Stimulated activated CD4-positive, alpha-beta T cell treated with anti-CD3 and anti-CD28 coated beads, Interleukin-4, amount 100 ng/mL, for 1 hour (primary cell): ENCODE data around the gene DCAKD.

Experiments
- DNase-seq: peaks from one replicate; pipeline ENCODE4 v3.0.0-alpha.2; 2020

Gene DCAKD

DNA sequence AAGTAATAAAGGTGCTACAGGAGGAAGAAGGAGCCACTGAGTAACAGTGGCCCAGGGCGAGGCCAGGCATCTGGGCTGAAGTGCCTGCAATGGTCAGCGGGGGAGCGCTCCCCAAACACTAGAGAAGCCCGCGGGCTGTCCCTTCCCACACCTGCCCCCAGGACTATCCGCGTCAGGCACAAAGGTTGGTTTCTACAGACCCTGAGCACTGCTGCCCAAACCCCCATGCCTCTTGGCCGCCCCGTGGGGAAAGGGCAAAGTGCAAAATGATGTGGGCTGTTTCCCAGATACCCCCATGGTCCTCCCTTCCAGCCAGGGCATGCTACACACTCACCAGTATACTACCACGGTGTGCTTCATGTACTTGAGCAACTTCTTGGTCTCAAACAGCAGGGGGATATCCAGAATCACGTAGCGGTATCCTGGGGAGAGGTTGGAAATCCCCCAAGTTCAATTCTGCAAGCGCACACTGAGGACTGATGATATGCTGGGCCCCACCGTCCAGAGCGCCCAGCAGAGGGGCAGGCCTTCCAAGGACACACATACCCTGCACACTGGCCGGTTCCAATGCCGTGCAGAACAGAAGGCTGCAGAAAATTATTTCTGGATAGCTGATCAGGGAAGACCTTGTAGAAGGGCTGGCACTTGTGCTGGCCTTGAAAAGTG lies 21.5 kb downstream of the DCAKD start:
- no peak for DNase-seq

DNA sequence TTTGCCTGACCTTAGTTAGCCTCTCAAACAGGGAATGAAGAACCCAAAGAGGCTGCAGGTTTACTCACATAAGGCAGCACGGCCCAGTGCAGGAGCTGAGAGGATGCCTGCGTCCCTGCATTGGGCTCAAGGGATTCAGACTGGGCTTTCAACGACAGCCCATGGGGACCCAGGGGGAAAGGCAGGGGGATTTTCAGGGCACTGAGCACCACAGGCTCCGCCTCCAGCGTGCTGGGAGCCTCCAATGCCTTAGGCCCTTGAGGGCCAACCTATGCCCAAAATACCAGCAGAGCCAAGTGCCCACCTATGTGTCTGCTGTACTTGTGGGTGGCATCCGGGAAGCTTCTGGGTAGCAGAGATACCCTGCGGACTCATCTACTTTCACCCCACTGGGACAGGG lies 22.3 kb downstream of the DCAKD start:
- DNase-seq, result no peak

DNA sequence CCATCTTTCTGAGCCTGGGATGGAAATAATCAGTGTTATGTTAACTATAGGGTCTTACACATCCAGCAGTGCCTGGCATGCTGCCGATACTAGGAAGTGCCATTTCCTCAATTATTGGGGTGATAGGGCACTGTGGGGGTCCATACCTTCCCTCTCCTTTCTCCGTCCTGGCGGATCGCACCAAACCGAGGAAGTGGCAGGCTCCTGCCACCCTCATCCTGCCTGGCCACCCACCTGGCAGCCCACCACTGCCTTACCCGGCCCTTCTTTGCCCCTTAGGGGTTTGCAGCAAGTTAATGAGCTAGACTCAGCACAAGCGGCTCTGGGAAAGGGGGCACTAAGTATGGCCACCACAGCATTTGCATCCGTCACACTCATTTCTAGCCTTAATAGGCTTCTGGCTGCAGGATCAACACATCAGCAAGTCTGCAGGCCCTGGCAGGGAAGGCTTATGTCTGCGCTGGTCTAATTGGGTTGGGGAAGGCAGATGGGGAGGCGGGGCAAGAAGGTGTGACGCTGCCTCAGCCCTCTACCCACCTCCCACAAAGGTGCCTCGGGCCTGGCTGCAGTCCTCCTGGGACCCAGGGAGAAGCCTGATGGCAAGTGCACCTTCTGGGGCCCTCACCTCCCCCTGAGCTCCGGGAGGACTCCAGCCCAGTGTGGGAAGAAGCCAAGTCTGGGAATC lies 28.6 kb downstream of the DCAKD start:
- DNase-seq, result no peak

DNA sequence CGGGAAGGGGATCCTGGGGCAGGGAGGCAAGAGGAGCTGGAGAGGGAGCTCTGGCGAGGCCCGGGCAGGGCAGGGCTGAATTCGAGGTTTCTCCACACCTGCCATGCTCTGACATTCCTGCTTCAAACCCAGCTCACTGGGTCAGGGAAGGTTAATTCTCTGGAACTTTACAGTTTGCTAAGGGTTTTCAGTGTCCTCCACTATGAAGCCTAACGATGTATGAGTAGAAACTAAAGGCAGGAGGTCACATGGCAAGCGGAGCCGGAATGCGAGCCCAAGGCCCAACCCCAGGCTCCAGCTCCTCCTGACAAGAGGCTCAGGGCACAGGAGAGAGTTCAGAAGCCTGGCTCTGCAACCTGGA lies 29.2 kb downstream of the DCAKD start:
- DNase-seq, result no peak

DNA sequence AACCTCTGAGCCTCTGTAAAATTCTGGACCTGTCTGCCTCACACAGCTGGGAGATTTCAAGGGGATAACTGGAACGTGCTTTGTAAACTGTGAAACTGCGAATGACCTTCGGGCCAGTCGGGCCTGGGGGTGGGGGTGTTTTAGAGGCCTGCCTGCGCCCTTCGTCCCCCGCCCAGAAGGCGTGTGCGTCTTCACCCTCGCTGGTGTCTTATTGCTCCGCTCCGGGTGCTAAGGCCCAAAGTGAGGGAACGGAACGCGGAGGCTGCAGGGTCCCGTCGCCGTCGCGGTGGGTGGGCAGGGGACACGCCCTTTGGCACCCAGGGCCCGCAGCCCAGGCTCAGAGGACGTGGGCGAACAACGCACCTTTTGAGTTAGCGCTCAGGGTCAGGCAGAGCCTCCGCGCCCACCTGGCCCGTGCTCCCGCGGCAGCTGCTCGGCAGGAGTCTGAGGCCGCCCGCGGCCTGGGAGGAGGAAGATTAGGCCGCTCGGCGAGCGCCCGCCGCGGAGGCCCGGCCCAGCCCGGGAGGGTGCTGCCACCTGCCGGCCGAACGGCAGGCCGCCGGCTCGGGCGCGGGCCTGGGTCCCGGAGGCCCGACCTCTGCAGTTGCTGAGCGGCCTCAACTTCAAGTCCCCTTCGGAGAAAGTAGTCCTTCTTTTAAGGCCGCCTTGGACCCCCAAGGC lies 29.7 kb downstream of the DCAKD start:
- peak; percentile 71 for DNase-seq

DNA sequence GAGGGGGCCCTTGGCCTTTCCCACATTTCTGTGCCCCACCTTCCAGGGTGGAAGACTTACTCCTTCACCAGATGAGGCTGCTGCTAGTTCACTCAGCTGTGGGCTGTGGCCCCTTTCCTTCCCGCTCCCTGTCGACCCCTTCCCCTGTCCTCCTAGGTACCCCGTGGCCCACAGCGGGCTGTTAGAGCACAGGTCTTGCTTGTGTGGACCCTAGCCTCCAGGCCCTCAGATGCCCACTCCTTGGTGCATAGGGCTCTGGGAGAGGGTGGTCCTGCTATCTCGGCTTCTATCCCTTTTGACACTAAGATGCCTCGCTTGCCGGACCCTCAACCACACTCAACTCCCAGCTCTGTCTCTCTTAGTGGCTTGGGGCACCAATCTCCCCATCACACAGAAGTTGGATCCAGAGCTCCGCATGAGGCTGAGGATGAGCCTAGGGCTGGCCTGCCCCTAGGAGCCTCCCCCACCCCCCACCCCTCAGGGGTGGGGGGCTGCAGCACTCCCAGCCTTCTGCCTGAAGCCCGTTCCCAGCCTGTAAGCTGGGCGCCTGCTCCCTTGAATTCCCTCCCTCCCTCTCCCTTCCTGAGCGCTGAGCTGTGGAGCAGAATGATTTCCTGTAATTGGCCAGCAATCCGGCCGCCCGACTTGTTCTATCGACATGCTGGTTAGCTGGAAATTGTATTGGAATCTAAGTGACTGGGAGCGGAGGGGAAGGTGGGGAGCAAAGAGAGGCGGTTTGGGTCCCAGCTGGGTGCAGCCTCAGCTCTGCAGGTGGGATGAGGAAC lies 30.9 kb downstream of the DCAKD start:
- no peak for DNase-seq

DNA sequence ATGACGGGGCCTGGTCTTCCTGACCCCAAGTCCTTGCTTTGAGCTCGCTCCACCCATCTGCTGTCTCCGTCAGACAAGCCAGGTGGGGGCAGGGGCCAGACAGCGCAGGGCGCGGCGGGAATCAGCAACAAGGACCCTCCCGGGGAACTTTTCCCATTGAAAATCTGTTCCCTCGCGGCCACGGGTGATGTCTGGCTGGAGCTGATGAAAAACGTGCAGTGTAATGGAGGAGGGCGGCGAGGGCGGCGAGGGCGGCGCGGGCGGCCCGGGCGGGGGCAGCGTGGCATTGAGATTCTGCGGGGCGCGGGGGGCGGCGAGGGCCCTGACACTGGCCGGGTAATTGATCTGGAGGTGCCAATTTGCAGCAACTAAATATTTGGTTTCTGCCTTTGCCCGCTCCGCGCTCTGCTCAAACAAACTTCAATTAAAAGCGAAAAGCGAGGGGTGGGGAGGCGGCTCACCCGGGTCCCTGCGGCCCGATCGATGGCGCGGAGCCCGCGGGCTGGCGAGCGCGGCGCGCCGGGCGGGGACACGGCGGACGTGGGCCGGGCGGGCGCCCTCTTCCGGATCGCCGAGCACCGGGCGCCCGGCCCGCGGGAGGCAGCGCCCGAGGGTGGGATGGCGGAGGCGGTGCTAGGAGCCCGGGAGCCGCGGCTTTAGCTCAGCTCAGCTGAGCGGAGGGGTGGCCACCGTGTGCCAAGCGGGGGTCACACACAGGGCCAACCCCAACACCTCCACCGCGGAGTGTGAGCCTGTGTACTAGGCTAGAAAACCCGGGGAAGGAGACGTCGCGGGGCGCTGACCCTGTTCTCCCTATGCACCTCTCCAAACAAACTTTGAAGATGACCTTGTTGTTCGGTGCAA lies 32.4 kb downstream of the DCAKD start:
- peak; percentile 40 for DNase-seq

DNA sequence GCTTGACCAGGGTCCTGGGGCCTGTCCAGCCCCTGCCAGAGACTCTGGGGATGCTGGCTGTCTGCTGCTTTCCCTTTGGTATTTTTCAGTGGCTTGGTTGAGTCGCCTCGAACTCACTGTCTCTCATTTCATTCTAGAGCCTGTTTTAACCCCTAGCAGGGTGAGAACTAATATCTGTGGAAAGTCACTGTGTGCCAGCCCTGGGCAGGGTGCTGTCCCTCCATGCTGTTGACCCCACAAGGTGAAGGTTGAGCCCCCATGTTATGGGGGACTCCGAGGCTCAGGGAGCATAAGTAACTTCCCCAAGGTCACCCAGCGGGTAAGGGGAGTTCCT lies 33.0 kb downstream of the DCAKD start:
- DNase-seq, result no peak

DNA sequence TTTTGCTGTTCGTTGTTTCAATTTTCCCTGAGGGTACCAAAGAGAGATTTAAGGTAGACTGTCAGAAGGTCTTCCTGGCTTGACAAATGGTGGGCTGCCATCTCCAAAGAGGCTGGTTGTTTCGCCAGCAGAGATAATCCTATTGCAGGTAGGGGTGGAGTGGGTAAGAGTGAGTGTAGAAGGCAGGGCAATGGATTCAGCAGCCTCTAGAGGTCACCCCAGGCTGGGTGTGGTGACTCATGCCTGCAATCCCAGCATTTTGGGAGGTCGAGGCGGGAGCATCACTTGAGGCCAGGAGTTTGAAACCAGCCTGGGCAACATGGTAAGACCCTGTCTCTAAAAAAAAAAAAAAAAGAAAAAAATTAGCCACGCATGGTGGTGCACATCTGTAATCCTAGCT lies 34.6 kb downstream of the DCAKD start:
- DNase-seq, result no peak

DNA sequence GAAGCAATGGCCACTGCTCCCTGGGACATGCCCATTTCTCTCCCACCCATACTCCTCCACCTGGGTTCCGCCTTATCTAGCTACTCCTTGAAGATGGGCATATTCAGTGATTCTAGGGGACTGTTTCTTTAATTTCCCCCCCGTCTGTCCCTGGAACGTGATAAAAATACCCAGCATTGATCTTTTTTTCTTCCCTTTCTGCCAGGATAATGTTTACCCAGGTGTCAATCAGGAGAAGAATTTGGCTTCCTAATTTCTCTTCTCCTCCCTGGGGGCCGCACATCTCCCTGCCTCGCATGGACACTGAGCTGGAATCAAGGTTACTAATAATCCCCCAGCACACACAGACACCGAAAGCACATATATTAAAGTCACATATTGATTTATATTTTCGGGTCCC lies 35.2 kb downstream of the DCAKD start:
- DNase-seq, result no peak

DNA sequence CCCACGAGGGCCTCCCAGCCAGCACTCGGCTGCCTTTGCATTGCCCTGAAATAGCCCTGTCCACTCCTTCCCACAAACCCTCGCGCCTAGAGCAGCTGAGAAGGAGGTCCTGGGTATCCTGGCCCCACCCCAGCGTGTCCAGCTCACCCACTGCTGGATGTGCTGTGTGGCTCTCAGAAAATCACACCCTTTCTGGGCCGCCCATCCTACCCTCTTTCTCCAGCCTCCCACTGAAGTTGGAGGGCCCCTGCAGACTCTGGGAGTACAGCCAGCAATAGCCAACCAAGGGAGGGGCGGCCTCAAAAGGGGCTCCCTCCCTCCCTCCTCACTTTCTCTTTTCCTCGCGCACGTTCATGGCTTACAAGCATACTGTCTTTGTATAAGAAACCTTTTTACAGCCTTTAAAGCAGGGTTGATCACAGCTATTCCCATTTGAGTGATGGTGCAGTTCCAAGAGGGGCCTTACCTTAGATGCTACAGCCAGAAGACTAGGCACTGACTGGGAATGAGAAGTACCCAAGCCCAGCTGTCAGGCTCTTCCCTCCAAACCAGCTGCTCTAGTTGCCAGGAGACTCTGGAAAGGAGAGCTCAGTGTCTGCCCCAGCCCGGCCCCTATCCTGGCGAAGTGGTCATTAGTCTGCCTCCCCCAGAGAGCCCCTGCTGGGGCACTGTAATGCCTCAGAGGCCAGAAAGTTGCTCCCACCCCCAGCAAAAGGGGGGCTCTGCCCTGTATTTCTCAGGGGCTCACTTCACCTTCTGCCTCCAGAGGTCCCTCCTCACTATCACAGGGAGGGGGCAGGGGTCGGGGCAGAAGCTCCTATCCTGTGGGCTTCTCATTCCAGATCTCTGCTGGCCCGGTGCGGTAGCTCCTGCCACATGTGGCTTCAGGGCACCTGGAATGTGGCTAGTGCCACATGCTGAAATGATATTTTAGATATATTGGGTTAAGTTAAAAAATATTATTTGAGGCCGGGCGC lies 38.1 kb downstream of the DCAKD start:
- no peak for DNase-seq

DNA sequence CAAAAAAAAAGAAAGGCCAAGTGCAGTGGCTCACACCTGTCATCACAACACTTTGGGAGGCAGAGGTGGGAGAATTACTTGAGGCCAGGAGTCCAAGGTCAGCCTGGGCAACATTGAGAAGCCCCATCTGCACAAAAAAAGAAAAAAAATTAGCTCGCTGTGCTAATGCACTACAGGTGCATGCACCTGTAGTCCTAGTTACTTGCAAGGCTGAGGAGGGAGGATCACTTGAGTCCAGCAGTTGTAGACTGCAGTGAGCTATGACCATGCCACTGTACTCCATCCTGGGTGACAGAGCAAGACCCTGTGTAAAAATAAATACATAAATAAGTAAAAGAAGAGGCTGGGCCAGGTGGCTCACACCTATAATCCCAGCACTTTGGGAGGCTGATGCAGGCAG lies 39.7 kb downstream of the DCAKD start:
- DNase-seq, result no peak

DNA sequence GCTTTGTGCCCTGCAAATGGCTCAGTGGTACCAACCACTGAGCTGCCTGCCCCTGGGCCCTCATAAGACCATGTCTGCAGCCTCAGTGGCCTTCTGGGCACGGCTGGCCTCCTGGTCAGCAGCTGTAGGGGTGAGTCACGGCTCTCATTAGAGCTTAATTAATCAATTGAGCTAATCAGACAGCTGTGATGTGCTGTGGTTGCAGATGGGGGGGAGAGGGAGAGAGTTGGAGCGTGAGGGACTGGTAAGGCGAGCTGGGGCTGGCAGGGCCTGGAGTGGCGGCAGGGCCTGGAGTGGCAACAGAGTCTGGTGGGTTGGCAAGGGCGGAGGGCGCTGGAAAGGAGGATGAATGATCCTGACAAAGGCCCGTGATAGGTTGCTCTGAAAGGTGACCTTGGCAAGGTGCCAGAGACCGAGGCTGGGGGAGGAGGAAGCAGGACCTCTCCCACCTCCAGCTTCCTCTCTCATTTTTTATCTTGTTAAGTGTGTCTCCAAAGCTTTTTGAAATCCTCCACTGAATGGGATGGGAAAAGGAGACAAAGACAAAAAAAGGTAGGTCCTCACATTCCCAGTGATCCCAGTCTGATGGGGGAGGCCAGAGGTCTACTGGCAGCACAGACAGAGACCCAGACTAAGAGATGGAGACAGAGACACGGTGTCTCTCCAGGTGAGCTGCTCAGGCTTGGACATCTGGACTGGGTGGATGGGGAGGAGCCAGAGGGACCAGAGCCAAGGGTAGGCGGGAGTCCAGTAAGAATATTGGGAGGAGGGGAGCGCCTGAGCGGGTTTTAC lies 41.6 kb downstream of the DCAKD start:
- DNase-seq, result no peak

DNA sequence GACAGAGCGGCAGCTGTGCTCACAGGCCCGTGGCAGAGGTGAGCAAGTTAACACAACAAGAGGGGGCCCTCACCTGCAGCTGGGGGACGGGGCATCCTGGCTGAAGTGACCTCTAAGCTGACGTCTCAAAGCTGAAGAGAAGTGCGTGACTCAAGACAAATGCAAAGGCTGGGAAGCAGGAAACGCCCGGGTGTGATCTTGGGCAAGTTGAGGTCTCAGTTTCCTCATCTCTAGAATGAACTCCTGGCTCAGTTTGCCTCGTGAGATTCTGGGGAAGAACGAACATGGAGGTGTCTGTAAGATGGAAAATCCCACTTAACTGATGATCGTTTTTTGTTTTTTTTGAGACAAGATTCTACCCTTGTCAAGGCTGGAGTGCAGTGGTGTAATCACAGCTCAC lies 43.2 kb downstream of the DCAKD start:
- no peak for DNase-seq

DNA sequence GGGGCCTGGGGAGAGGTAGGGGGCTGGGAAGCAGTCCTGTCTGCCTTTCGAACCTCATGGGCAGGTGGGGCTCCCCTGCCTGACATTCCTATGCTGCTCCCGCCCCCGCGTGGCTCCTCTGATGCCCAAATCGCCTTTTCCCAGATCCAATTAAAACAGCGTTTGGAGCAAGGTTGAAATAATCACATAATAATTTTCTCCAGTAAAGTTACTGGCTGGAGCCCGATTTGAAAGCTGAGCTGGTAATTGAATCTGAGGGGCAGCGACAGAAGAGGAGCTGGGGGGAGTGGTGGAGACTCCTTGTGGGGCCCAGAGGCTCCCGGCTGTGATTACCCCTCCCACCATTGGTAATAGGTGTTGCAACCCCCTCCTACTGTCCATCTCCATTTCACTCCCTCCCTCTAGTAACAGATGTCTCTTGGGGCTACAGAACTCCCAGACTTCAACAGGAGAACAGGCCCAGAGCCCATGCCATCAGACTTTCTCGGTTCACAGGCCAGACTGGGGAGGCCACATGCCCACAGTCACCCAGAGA lies 44.4 kb downstream of the DCAKD start:
- DNase-seq, result no peak

DNA sequence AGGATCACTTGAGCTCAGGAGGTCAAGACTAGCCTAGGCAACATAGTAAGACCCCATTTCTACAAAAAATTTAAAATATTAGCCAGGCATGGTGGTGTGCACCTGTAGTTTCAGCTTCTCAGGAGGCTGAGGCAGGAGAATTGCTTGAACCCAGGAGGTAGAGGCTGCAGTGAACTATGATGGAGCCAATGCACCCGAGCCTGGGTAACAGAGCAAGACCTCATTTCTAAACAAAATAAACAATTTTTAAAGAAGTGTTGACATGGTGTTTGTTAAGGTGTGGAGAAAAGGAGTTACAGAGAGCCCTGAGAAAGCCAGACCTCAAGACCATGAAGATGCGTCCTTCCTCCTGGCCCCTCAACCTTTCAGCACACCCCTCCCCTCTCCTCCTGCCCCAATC lies 45.7 kb downstream of the DCAKD start:
- no peak for DNase-seq

DNA sequence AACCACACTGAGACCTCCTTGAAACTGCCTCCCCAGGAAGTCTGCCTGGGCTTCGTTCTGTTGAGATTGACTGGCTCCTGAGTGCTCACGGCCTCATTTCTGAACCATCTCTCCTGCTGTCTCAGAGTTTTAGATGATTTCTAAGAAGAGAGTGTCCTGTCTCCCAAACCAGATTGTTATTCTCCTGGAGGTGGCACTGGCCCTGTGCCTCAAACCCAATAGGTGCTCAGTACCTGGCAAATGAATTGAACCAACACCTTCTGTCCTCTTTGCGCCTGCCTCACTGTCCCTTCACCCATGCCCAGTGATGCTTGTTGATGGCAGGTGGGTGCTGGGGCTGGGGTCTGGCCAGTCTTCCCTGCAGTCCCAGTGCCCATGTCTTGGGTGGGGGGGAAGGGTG lies 47.0 kb downstream of the DCAKD start:
- no peak for DNase-seq

DNA sequence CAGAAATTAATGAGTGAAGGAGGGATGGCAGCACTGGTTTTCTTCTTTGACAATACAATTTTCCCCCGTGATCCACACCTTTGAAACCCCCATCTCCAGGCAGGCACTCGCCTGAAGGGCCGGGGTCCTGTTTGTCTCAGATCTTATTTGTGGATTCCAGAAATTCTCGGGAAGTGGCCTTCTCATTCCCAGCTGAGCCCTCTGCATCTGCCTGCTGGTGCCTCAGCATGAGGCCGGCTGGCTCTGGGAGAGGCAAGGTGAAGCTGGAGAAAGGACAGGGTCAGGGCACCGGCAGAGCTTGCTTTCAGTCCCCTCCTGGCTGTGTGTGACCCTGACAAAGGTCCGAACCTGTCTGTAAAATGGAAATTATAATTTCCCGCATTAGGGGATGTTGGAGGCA lies 47.6 kb downstream of the DCAKD start:
- DNase-seq, result no peak

DNA sequence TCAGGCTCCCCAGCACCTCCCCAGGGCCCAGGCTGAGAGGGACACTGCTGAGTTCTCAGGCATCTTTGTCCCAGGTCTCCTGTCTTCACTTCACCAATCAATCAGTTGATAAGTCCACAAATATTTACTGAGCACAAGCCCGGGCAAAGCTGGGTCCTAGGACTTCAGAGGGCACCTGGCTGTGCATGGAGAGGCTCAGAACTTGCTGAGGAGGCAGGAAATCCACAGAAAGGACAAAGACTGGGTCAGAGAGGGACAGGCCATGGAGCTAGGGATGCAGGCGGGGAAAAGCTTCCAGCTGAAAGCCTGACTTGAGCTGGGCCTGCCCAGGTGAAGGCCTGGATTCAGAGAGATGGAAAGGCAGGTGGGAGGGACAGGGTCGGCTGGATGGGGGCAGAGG lies 50.1 kb downstream of the DCAKD start:
- DNase-seq, result no peak

DNA sequence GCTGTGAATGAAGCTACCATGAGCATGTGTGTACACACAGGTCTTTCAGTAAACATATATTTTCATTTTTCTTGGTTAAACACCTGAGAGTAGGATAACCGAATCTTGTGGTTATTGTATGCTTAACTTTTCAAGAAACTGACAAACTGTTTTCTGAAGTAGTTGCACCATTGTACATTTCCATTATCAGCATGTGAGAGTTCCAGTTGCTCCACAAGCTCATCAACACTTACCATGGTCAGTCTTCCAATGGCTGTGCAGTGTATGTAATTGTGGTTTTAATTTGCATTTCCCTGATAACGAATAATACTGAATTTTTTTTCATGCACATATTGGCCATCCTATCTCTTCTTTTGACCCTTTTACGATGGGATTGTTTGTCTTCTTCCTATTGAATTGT lies 52.0 kb downstream of the DCAKD start:
- DNase-seq, result no peak

DNA sequence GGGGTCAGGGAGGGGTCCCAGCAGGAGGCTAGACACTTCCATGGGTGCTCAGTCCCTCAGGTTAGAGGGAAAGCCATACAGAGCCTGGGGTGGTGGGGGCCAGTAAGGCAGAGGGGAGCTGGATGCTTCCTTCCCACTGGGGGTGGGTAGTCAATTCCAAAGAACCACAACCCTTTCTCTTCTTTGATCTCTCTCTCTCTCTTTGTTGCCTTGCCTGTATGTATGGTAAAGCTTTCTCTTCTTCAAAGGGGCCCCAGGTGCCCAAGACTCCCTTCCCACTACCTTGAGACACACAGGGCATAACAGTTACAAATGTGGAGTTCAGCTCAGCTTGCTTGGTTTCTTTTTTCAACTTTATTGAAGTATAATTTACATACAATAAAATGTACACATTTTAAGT lies 52.8 kb downstream of the DCAKD start:
- DNase-seq, result no peak
